HuH-7 (cell line): Measurements from ENCODE around the gene XPA.
"Not testable (repeated sequence)": the region's sequence is repeated elsewhere in the genome, so short reads cannot be mapped to it uniquely, and the experiment has no call there.

Source experiments
- DNase-seq: peaks from one replicate; pipeline ENCODE4 v3.0.0; 2011; ENCODE audit warnings: low spot score

The XPA gene

GRCh38 chr9:97703437-97704344 lies 6.6 kb upstream of the XPA start:
- no peak for DNase-seq

- DNase-seq = not testable (repeated sequence)
Observed at GRCh38 chr9:97699824-97700223, 2.7 kb upstream of the XPA start.

GRCh38 chr9:97699281-97699680 lies 2.1 kb upstream of the XPA start:
- DNase-seq = not testable (repeated sequence)

GRCh38 chr9:97698865-97699264 lies 1.7 kb upstream of the XPA start:
- DNase-seq = no peak

GRCh38 chr9:97697837-97698236 lies 697 bp upstream of the XPA start:
- no peak for DNase-seq

GRCh38 chr9:97695995-97696802 lies 941 bp downstream of the XPA start:
- no peak for DNase-seq

GRCh38 chr9:97695390-97695789 lies 1.8 kb downstream of the XPA start:
- DNase-seq = no peak

GRCh38 chr9:97694769-97695168 lies 2.4 kb downstream of the XPA start:
- no peak for DNase-seq

GRCh38 chr9:97689401-97690180 lies 7.5 kb downstream of the XPA start:
- no peak for DNase-seq

GRCh38 chr9:97688654-97689053 lies 8.5 kb downstream of the XPA start:
- DNase-seq = no peak

- DNase-seq = no peak
Observed at GRCh38 chr9:97682242-97682641, 14.9 kb downstream of the XPA start.

GRCh38 chr9:97675655-97676054 lies 21.5 kb downstream of the XPA start:
- no peak for DNase-seq

- no peak for DNase-seq
Observed at GRCh38 chr9:97673922-97674321, 23.2 kb downstream of the XPA start.

- no peak for DNase-seq
Observed at GRCh38 chr9:97672403-97672802, 24.7 kb downstream of the XPA start.

GRCh38 chr9:97670586-97670985 lies 26.6 kb downstream of the XPA start:
- no peak for DNase-seq

- DNase-seq = no peak
Observed at GRCh38 chr9:97668485-97668884, 28.7 kb downstream of the XPA start.

GRCh38 chr9:97666907-97667686 lies 30.0 kb downstream of the XPA start:
- DNase-seq = no peak

- no peak for DNase-seq
Observed at GRCh38 chr9:97665742-97666141, 31.4 kb downstream of the XPA start.

GRCh38 chr9:97660847-97661246 lies 36.3 kb downstream of the XPA start:
- no peak for DNase-seq

- DNase-seq = no peak
Observed at GRCh38 chr9:97660340-97660739, 36.8 kb downstream of the XPA start.

GRCh38 chr9:97659771-97660170 lies 37.4 kb downstream of the XPA start:
- no peak for DNase-seq

GRCh38 chr9:97658707-97659106 lies 38.4 kb downstream of the XPA start:
- DNase-seq = no peak
